Liver (tissue), 9 donors: ENCODE data around the gene AIG1. TPM values are rescaled to one million over a fixed set of nuclear protein-coding genes. Genes with fewer than 3 reads are reported as not detected.

ENCODE experiments used
- DNase-seq: peaks from one replicate; pipeline ENCODE4 v3.0.0-alpha.2; 2017; ENCODE audit warnings: low spot score
- H3K27ac ChIP-seq, 2 donors: one replicate each; pipeline ENCODE4 v1.7.0; 2013; ENCODE audit warnings: inconsistent platforms in 2 of 2, low read length in 2 of 2, control low read depth in 1 of 2, low read depth in 1 of 2, mild to moderate bottlenecking in 1 of 2
- H3K27me3 ChIP-seq, 4 donors: one replicate each; pipeline versions ENCODE4 v1.6.1 to v1.7.0; 2013; ENCODE audit warnings: low read length in 3 of 4, inconsistent platforms in 1 of 4, mild to moderate bottlenecking in 1 of 4, moderate library complexity in 1 of 4; ENCODE audit not compliant: control insufficient read depth in 4 of 4, insufficient read depth in 4 of 4
- H3K36me3 ChIP-seq, 4 donors: one replicate each; pipeline versions ENCODE4 v1.6.1 to v1.7.0; 2013; ENCODE audit warnings: low read length in 3 of 4, mild to moderate bottlenecking in 3 of 4, low read depth in 1 of 4, moderate library complexity in 1 of 4; ENCODE audit not compliant: control insufficient read depth in 4 of 4, insufficient read depth in 3 of 4
- H3K4me1 ChIP-seq, 4 donors: one replicate each; pipeline versions ENCODE4 v1.6.1 to v1.7.0; 2013; ENCODE audit warnings: low read length in 3 of 4, mild to moderate bottlenecking in 3 of 4, moderate library complexity in 1 of 4; ENCODE audit not compliant: control insufficient read depth in 4 of 4, insufficient read depth in 4 of 4
- H3K4me3 ChIP-seq, 3 donors: one replicate each; pipeline versions ENCODE4 v1.6.1 to v1.7.0; 2013; ENCODE audit warnings: low read length in 3 of 3, control low read depth in 1 of 3, low read depth in 1 of 3, mild to moderate bottlenecking in 1 of 3
- H3K9ac ChIP-seq, 2 donors: one replicate each; pipeline ENCODE4 v1.7.0; 2013; ENCODE audit warnings: low read length in 2 of 2, mild to moderate bottlenecking in 2 of 2, moderate library complexity in 2 of 2, control low read depth in 1 of 2, low read depth in 1 of 2
- H3K9me3 ChIP-seq, 4 donors: one replicate each; pipeline versions ENCODE4 v1.6.1 to v1.7.0; 2013; ENCODE audit warnings: low read length in 3 of 4; ENCODE audit not compliant: control insufficient read depth in 4 of 4
- CTCF ChIP-seq: fragments of 150-350 bp; IDR thresholded peaks from 2 replicates; pipeline ENCODE4 v1.5.1; 2017; ENCODE audit warnings: improper control_type of control experiment, low read depth, low read length; ENCODE audit not compliant: missing input control
- EGR1 ChIP-seq, 2 donors: IDR thresholded peaks; 2 replicates each; pipeline ENCODE4 v1.6.1; 2016 to 2018; ENCODE audit warnings: antibody characterized with exemption in 2 of 2, low read depth in 2 of 2
- FOXA2 ChIP-seq: IDR thresholded peaks from 2 replicates; pipeline ENCODE4 v1.6.1; 2016; ENCODE audit warnings: antibody characterized with exemption
- GABPA ChIP-seq, 2 donors: IDR thresholded peaks in 1 of 2; conservative IDR thresholded peaks in 1 of 2; 2 replicates each; pipeline ENCODE4 v1.6.1; 2016; ENCODE audit warnings: antibody characterized with exemption in 2 of 2, mild to moderate bottlenecking in 1 of 2, moderate library complexity in 1 of 2
- HNF4A ChIP-seq, 2 donors: conservative IDR thresholded peaks; 2 replicates each; pipeline ENCODE4 v1.6.1; 2016; ENCODE audit warnings: antibody characterized with exemption in 2 of 2, mild to moderate bottlenecking in 2 of 2
- HNF4G ChIP-seq: IDR thresholded peaks from 2 replicates; pipeline ENCODE4 v1.6.1; 2016; ENCODE audit warnings: antibody characterized with exemption
- JUND ChIP-seq, 2 donors: IDR thresholded peaks; 2 replicates each; pipeline ENCODE4 v1.6.1; 2016; ENCODE audit warnings: antibody characterized with exemption in 2 of 2
- RAD21 ChIP-seq, 2 donors: IDR thresholded peaks; 2 replicates each; pipeline ENCODE4 v1.6.1; 2016; ENCODE audit warnings: antibody characterized with exemption in 2 of 2, mild to moderate bottlenecking in 2 of 2
- REST ChIP-seq: IDR thresholded peaks from 2 replicates; pipeline ENCODE4 v1.6.1; 2016; ENCODE audit warnings: antibody characterized with exemption, mild to moderate bottlenecking
- RXRA ChIP-seq, 2 donors: IDR thresholded peaks; 2 replicates each; pipeline ENCODE4 v1.6.1; 2017 to 2018; ENCODE audit warnings: antibody characterized with exemption in 2 of 2, mild to moderate bottlenecking in 1 of 2
- SP1 ChIP-seq: IDR thresholded peaks from 2 replicates; pipeline ENCODE4 v1.6.1; 2018; ENCODE audit warnings: antibody characterized with exemption, mild to moderate bottlenecking
- TAF1 ChIP-seq: conservative IDR thresholded peaks from 2 replicates; pipeline ENCODE4 v1.6.1; 2016; ENCODE audit warnings: antibody characterized with exemption, mild to moderate bottlenecking
- YY1 ChIP-seq: IDR thresholded peaks from 2 replicates; pipeline ENCODE4 v1.6.1; 2016; ENCODE audit warnings: antibody characterized with exemption, mild to moderate bottlenecking
- WGBS: extraction: QIAGEN DNeasy Blood & Tissue Kit; methylation state at CpG from one replicate; pipeline ENCODE4 v1.1.7; 2013; 5-methylcytosine and 5-hydroxymethylcytosine counted together
- polyA plus RNA-seq, 2 donors: library from polyadenylated mRNA; stranded (reverse) in 1 of 2; unstranded in 1 of 2; fragments of 200-250 nt in 1 of 2; fragments of >200 nt in 1 of 2; fragmentation: Nextera tagmentation in 1 of 2; extraction: Ambion mirVana in 1 of 2; gene quantifications; one replicate each; pipeline versions ENCODE4 v1.2.1 to v1.2.3, GENCODE V29; 2013 to 2015
- total RNA-seq, 2 donors: library from RNA; depleted of rRNA; stranded (reverse); fragments of >200 nt; gene quantifications; one replicate each; pipeline ENCODE4 v1.2.3, GENCODE V29; 2014
- TF ChIP-seq, protein P1 (sequence below): IDR thresholded peaks from 2 replicates; pipeline ENCODE4 v1.6.1; 2016; ENCODE audit warnings: antibody characterized with exemption
- TF ChIP-seq, protein P2 (sequence below): IDR thresholded peaks from 2 replicates; pipeline ENCODE4 v1.6.1; 2016; ENCODE audit warnings: antibody characterized with exemption
- TF ChIP-seq, protein P3 (sequence below): IDR thresholded peaks from 2 replicates; pipeline ENCODE4 v1.6.1; 2016; ENCODE audit warnings: antibody characterized with exemption
- donor health status: healthy.
- donor health status: healthy.
- donor health status: healthy.
- donor health status: healthy.
- donor health status: healthy.

Gene AIG1
- total and polyA plus RNA-seq, 4 donors, result 74.8 to 169 (median 121) TPM

GRCh38 chr6:143286251-143286795 lies 225.6 kb downstream of the AIG1 start:
- Histone ChIP-seq H3K4me1 (no peaks in the 10 kb centered on the region), H3K36me3 (peaks cover 0 to 28% (median 11%) of the 10 kb centered on the region in 4 donors), H3K9ac (no peak overlapping the region), H3K4me3 (no peak overlapping the region), H3K27ac (no peak overlapping the region), H3K9me3 (no peaks in the 10 kb centered on the region), H3K27me3 (no peaks in the 10 kb centered on the region)
- WGBS, result 89% methylated on average over 5 of the region's 5 CpGs
- DNase-seq, result no peak
- TF ChIP-seq, protein P1, sequence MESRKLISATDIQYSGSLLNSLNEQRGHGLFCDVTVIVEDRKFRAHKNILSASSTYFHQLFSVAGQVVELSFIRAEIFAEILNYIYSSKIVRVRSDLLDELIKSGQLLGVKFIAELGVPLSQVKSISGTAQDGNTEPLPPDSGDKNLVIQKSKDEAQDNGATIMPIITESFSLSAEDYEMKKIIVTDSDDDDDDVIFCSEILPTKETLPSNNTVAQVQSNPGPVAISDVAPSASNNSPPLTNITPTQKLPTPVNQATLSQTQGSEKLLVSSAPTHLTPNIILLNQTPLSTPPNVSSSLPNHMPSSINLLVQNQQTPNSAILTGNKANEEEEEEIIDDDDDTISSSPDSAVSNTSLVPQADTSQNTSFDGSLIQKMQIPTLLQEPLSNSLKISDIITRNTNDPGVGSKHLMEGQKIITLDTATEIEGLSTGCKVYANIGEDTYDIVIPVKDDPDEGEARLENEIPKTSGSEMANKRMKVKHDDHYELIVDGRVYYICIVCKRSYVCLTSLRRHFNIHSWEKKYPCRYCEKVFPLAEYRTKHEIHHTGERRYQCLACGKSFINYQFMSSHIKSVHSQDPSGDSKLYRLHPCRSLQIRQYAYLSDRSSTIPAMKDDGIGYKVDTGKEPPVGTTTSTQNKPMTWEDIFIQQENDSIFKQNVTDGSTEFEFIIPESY, result no peak
- no peak for TF ChIP-seq GABPA (IDR thresholded peaks at IDR 0.05 in 1 of 2, conservative IDR thresholded peaks at IDR 0.05 in 1 of 2)
- TF ChIP-seq FOXA2, result no peak
- no peak for TF ChIP-seq RXRA (IDR thresholded peaks at IDR 0.05)
- TF ChIP-seq JUND (IDR thresholded peaks at IDR 0.05), result no peak
- TF ChIP-seq, protein P2, sequence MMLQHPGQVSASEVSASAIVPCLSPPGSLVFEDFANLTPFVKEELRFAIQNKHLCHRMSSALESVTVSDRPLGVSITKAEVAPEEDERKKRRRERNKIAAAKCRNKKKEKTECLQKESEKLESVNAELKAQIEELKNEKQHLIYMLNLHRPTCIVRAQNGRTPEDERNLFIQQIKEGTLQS, result no peak
- TF ChIP-seq HNF4G, result no peak
- no peak for TF ChIP-seq TAF1
- no peak for TF ChIP-seq SP1
- TF ChIP-seq HNF4A (conservative IDR thresholded peaks at IDR 0.05), result no peak
- TF ChIP-seq EGR1 (IDR thresholded peaks at IDR 0.05; ENCODE audit: low read depth in 2 of 2), result no peak
- no peak for TF ChIP-seq CTCF
- TF ChIP-seq REST, result no peak
- TF ChIP-seq RAD21 (IDR thresholded peaks at IDR 0.05), result no peak

DNA sequence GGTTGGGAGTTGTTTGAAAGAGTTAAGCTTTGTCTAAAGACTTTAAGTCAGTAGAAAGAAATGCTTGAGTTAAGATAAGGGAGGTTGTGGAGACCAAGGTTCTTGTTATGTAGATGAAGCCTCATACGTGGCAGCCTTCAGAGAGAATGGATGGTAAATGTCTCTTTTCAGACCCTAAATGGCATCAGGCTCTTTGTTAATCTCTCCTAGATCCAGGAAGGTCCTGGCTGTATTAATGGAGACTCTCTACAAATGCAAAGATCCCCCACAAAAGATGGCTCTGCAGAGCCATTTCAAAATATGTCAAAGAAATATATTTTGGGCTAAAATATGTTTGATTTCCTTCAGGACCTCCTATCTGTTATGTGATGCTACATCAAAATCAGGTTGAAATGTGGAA lies 228.2 kb downstream of the AIG1 start:
- H3K4me1 ChIP-seq, result no peaks in the 10 kb centered on the region
- H3K9me3 ChIP-seq, result no peaks in the 10 kb centered on the region
- TF ChIP-seq GABPA (IDR thresholded peaks at IDR 0.05 in 1 of 2, conservative IDR thresholded peaks at IDR 0.05 in 1 of 2) (no peak), TAF1 (no peak), HNF4A (conservative IDR thresholded peaks at IDR 0.05) (no peak), YY1 (no peak)
- TF ChIP-seq, protein P1, result no peak
- TF ChIP-seq, protein P2, result no peak
- TF ChIP-seq, protein P3, sequence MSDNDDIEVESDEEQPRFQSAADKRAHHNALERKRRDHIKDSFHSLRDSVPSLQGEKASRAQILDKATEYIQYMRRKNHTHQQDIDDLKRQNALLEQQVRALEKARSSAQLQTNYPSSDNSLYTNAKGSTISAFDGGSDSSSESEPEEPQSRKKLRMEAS, result no peak
- no peak overlapping the region for H3K4me3 ChIP-seq
- 92% methylated on average over 1 of the region's 1 CpG for WGBS
- H3K36me3 ChIP-seq, result peaks cover 0 to 35% (median 15%) of the 10 kb centered on the region in 4 donors
- no peak for DNase-seq
- no peak overlapping the region for H3K27ac ChIP-seq
- H3K9ac ChIP-seq, result no peak overlapping the region
- H3K27me3 ChIP-seq, result no peaks in the 10 kb centered on the region
